SH-SY5Y (cell line): ENCODE data around the gene SDR42E1.

Source experiments
- GATA2 ChIP-seq: IDR thresholded peaks from 2 replicates; pipeline ENCODE4 v1.6.1; 2011; ENCODE audit warnings: mild to moderate bottlenecking, low read depth, low read length
- GATA3 ChIP-seq: IDR thresholded peaks from 2 replicates; pipeline ENCODE4 v1.6.1; 2011; ENCODE audit warnings: low read depth, mild to moderate bottlenecking, low read length, moderate library complexity

DNA sequence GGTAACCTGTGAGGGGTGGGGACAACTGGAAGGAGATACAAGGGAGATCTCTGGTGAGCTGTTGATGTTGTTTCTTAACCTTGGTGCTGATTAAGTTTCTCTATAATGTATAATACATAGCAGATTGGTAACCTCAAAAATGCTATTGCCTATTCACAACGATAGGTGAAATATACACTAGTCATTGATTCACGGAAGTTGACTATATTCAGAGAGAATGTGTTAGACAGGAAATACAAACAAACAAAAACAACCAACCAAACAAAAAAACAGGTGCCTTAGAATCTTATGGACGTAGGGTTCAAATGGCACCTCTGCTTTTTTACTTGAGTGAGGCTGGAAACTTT, 45.3 kb upstream of the SDR42E1 start:
- TF ChIP-seq GATA2: no peak
- no peak for TF ChIP-seq GATA3
